Left ventricle myocardium inferior (tissue), 1 donor: ENCODE data around the gene PARP15. TPM values are rescaled to one million over a fixed set of nuclear protein-coding genes. Genes with fewer than 3 reads are reported as not detected.

Experiments
- DNase-seq: peaks from one replicate; pipeline ENCODE4 v3.0.0-alpha.2; 2020
- H3K27ac ChIP-seq: fragments of 200-600 bp; replicated peaks from 2 replicates; pipeline ENCODE4 v1.8.0; 2021
- H3K27me3 ChIP-seq: fragments of 200-600 bp; 2 replicates; pipeline ENCODE4 v1.8.0; 2021; ENCODE audit warnings: low read depth
- H3K36me3 ChIP-seq: fragments of 200-600 bp; 2 replicates; pipeline ENCODE4 v1.8.0; 2021
- H3K4me1 ChIP-seq: fragments of 200-600 bp; 2 replicates; pipeline ENCODE4 v1.8.0; 2021
- H3K4me3 ChIP-seq: fragments of 200-600 bp; 2 replicates; pipeline ENCODE4 v1.8.0; 2021; ENCODE audit warnings: mild to moderate bottlenecking, moderate library complexity
- H3K9me3 ChIP-seq: fragments of 200-600 bp; replicated peaks from 2 replicates; pipeline ENCODE4 v1.8.0; 2021
- intact Hi-C: fragments of 100-400 bp; cut with micrococcal nuclease; formaldehyde crosslinking; loops from one replicate; pipeline ENCODE4 v1.11.0; 2022
- total RNA-seq: library from RNA; stranded (reverse); fragmentation: NEBNext Ultra II Directional; extraction: Animal tissue kit (Norgen Biotek cat#: 25700); gene quantifications from one replicate; pipeline ENCODE4 v1.2.1, GENCODE V29; 2021
- TF ChIP-seq, protein P1 (sequence below): fragments of 200-600 bp; IDR thresholded peaks from 2 replicates; pipeline ENCODE4 v1.8.0; 2021; ENCODE audit warnings: antibody characterized with exemption, mild to moderate bottlenecking, borderline replicate concordance
- donor health status: DM: no; HTN: yes; CAD: no; lungs with severe emphysema.

The PARP15 gene
- total RNA-seq, 1 donor from 2014 or later, result 0.80 TPM

GRCh38 chr3:122660297-122660974, 83.0 kb downstream of the PARP15 start:
- no peak for DNase-seq
- Histone ChIP-seq H3K9me3 (peaks cover 5% of the 10 kb centered on the region), H3K27me3 (peaks cover 13% of the 10 kb centered on the region), H3K4me3 (no peak overlapping the region), H3K36me3 (no peaks in the 10 kb centered on the region), H3K27ac (no peak overlapping the region), H3K4me1 (no peaks in the 10 kb centered on the region)
- TF ChIP-seq, protein P1, sequence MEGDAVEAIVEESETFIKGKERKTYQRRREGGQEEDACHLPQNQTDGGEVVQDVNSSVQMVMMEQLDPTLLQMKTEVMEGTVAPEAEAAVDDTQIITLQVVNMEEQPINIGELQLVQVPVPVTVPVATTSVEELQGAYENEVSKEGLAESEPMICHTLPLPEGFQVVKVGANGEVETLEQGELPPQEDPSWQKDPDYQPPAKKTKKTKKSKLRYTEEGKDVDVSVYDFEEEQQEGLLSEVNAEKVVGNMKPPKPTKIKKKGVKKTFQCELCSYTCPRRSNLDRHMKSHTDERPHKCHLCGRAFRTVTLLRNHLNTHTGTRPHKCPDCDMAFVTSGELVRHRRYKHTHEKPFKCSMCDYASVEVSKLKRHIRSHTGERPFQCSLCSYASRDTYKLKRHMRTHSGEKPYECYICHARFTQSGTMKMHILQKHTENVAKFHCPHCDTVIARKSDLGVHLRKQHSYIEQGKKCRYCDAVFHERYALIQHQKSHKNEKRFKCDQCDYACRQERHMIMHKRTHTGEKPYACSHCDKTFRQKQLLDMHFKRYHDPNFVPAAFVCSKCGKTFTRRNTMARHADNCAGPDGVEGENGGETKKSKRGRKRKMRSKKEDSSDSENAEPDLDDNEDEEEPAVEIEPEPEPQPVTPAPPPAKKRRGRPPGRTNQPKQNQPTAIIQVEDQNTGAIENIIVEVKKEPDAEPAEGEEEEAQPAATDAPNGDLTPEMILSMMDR, result no peak
- intact Hi-C loops, result no loop called here

DNA sequence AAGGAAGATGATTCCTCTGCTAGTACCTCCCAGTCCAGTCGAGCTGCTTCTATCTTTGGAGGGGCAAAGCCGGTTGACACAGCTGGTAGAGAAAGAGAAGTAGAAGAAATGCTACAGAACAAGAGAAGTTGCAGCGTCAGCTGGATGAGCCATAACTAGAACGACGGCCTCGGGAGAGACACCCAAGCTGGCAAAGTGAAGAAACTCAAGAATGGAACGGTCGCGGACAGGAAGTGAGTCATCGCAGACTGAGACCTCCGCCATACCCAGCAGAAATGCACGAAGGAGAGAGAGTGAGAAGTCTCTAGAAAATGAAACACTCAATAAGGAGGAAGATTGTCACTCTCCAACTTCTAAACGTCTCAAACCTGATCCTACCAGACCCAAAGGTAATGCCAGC, 84.2 kb downstream of the PARP15 start:
- TF ChIP-seq, protein P1, result no peak
- H3K4me3 ChIP-seq, result no peak overlapping the region
- no peak overlapping the region for H3K27ac ChIP-seq
- no peak for DNase-seq
- no peaks in the 10 kb centered on the region for H3K36me3 ChIP-seq
- H3K27me3 ChIP-seq, result peaks cover 13% of the 10 kb centered on the region
- H3K9me3 ChIP-seq, result peaks cover 5% of the 10 kb centered on the region
- no peaks in the 10 kb centered on the region for H3K4me1 ChIP-seq
- intact Hi-C loops, result no loop called here

- intact Hi-C loops, result no loop called here
- Histone ChIP-seq H3K27me3 (peaks cover 13% of the 10 kb centered on the region), H3K9me3 (peaks cover 5% of the 10 kb centered on the region), H3K4me1 (no peaks in the 10 kb centered on the region), H3K4me3 (no peak overlapping the region), H3K36me3 (no peaks in the 10 kb centered on the region), H3K27ac (no peak overlapping the region)
- DNase-seq, result no peak
- TF ChIP-seq, protein P1, result no peak
These were observed 85.1 kb downstream of the PARP15 start for GRCh38 chr3:122662505-122662904.

DNA sequence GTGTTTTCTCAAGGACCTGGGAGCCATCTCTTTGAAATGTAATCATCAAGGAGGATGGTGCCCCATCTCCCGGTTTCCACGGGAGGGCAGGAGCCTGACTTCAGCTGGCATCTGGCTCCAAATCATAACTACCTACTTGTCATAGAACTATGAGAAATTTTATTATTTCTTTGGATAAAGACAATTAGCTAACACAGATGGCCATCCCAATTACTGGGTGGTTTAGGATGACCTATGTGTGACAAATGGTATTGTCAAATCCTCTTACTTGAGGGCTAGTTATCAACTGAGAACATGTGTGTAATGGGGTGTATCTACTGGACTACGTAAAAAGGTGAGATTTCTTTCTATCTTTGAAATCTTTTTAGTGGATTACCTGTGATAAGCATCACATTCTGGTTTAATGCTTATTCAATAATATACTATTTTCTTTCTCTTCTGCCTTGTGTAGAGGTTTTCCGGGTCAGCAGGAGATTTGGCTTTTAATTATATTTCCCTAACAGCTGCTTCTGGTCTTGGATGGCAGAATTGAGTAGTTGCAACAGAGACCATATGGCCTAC, 87.9 kb downstream of the PARP15 start:
- H3K27ac ChIP-seq, result no peak overlapping the region
- TF ChIP-seq, protein P1, result no peak
- H3K27me3 ChIP-seq, result peaks cover 10% of the 10 kb centered on the region
- H3K4me1 ChIP-seq, result no peaks in the 10 kb centered on the region
- no peak overlapping the region for H3K4me3 ChIP-seq
- H3K36me3 ChIP-seq, result no peaks in the 10 kb centered on the region
- DNase-seq, result no peak
- intact Hi-C loops, result no loop called here
- H3K9me3 ChIP-seq, result peaks cover 5% of the 10 kb centered on the region

DNA sequence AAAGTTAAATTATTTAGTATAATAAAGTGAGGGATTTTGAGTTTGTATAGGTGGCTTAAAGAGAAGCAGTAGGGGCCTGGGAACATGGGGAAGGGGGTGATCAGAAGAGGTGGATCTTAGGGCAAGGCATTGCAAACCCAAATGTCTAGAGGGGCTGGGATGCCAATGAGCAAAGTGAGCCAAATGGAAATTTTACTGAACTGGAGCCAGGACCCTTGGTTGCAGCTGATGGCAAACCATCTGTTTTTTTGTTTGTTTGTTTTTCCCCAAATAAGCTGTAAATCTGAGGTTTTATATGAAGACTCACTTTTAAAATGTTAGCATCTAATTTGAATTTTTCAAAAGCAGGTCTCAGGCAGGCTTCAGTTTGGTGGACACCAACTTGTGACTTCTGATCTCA, 88.4 kb downstream of the PARP15 start:
- H3K27ac ChIP-seq, result no peak overlapping the region
- H3K36me3 ChIP-seq, result no peaks in the 10 kb centered on the region
- no peak for DNase-seq
- peaks cover 10% of the 10 kb centered on the region for H3K27me3 ChIP-seq
- no peak overlapping the region for H3K4me3 ChIP-seq
- TF ChIP-seq, protein P1, result no peak
- no peaks in the 10 kb centered on the region for H3K4me1 ChIP-seq
- intact Hi-C loops, result no loop called here
- H3K9me3 ChIP-seq, result peaks cover 5% of the 10 kb centered on the region
